ENCODE results near the gene IFFO2. TPM values are rescaled to one million over a fixed set of nuclear protein-coding genes. Genes with fewer than 3 reads are reported as not detected.

Gene IFFO2
- total and polyA plus RNA-seq, 2 donors (not counting 3 experiments of a cell fraction or from before 2014, with no cell fraction given) = 31.1 to 31.3 TPM

DNA sequence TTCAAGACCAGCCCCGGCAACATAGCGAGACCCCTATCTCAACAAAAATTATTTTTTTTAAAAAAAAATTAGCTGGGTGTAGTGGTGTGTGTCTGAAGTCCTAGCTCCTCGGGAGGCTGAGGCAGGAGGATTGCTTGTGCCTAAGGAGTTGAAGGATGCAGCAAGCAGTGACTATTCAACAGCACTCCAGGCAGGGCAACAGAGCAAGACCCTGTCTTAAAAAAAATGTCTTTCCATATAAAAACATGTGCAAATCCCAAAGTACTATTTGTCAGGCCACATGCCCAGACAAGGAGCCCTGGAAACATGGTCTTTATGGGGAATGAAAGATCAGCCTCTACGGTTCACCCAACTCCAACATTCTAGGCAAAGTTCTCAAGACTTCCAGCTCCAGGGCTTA is 13.3 kb downstream of the IFFO2 start:
- TF ChIP-seq GATA2 (IDR thresholded peaks at IDR 0.05; ENCODE audit: insufficient read depth, insufficient read length, low read depth, low read length) (no peak), EZH2 (IDR thresholded peaks at IDR 0.05; ENCODE audit: borderline replicate concordance, low read depth, low read length, severe bottlenecking) (no peak), POLR2A (IDR thresholded peaks at IDR 0.05; ENCODE audit: low read depth, low read length) (no peak), MYC (IDR thresholded peaks at IDR 0.05; ENCODE audit: low read depth, low read length) (no peak), POLR2AphosphoS5 (IDR thresholded peaks at IDR 0.05; ENCODE audit: insufficient read depth, low read depth, low read length) (no peak), JUN (IDR thresholded peaks at IDR 0.05; ENCODE audit: borderline replicate concordance, insufficient read depth, insufficient read length, low read depth) (no peak), FOS (IDR thresholded peaks at IDR 0.05; ENCODE audit: borderline replicate concordance, insufficient read depth, low read length) (no peak)
- TF ChIP-seq, protein P1, sequence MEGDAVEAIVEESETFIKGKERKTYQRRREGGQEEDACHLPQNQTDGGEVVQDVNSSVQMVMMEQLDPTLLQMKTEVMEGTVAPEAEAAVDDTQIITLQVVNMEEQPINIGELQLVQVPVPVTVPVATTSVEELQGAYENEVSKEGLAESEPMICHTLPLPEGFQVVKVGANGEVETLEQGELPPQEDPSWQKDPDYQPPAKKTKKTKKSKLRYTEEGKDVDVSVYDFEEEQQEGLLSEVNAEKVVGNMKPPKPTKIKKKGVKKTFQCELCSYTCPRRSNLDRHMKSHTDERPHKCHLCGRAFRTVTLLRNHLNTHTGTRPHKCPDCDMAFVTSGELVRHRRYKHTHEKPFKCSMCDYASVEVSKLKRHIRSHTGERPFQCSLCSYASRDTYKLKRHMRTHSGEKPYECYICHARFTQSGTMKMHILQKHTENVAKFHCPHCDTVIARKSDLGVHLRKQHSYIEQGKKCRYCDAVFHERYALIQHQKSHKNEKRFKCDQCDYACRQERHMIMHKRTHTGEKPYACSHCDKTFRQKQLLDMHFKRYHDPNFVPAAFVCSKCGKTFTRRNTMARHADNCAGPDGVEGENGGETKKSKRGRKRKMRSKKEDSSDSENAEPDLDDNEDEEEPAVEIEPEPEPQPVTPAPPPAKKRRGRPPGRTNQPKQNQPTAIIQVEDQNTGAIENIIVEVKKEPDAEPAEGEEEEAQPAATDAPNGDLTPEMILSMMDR (IDR thresholded peaks at IDR 0.05; ENCODE audit: extremely low read depth in 1 of 2, insufficient read depth in 1 of 2, low read depth in 1 of 2, low read length in 2 of 2) = no peak
- TF ChIP-seq, protein P2, sequence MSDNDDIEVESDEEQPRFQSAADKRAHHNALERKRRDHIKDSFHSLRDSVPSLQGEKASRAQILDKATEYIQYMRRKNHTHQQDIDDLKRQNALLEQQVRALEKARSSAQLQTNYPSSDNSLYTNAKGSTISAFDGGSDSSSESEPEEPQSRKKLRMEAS (IDR thresholded peaks at IDR 0.05; ENCODE audit: insufficient read depth, insufficient read length) = no peak

More for the DNA sequence above, 13.3 kb downstream of the IFFO2 start:
- Histone ChIP-seq H3K9ac (replicated peaks; ENCODE audit: extremely low read depth, insufficient read depth, low read length) (no peak overlapping the region), H3K4me2 (ENCODE audit: insufficient read depth, low read length) (no peak overlapping the region), H2AFZ (ENCODE audit: low read depth, low read length) (no peak overlapping the region), H3K9me1 (replicated peaks; ENCODE audit: control insufficient read depth, extremely low read depth, insufficient read depth, low read length) (no peaks in the 10 kb centered on the region), H3K9me3 (replicated peaks; ENCODE audit: control insufficient read depth, insufficient read depth, low read length) (no peaks in the 10 kb centered on the region), H3K4me3 (replicated peaks in 1 of 3; ENCODE audit: insufficient read depth in 1 of 3, low read depth in 1 of 3, low read length in 3 of 3) (no peak overlapping the region), H3K27ac (ENCODE audit: insufficient read depth, low read depth, low read length) (no peak overlapping the region), H3K36me3 (ENCODE audit: control insufficient read depth in 2 of 2, extremely low read depth in 1 of 2, insufficient read depth in 2 of 2, low read length in 2 of 2) (no peaks in the 10 kb centered on the region), H3K79me2 (ENCODE audit: control insufficient read depth, insufficient read depth, low read length) (peaks cover 96% of the 10 kb centered on the region), H3K4me1 (ENCODE audit: control insufficient read depth, extremely low read depth, insufficient read depth, low read length) (peaks cover 28% of the 10 kb centered on the region), H3K27me3 (ENCODE audit: control insufficient read depth in 2 of 2, insufficient read depth in 2 of 2, low read length in 2 of 2) (no peaks in the 10 kb centered on the region), H4K20me1 (replicated peaks; ENCODE audit: control insufficient read depth, extremely low read depth, insufficient read depth, low read length) (no peaks in the 10 kb centered on the region)
- intact Hi-C loops (cut with micrococcal nuclease) = no loop called here
- BruUV-seq (replicated peaks) = no TSS peak
- no peak for FAIRE-seq
- ChIA-PET POLR2A (interaction anchor here (1.0 kb wide), 1 partner anchor 40 kb away, joined by 3 read pairs; the partner anchor contains the start of gene ALDH4A1), CTCF (interaction anchor here (1.5 to 8.0 kb wide), 4 partner anchors 9 to 29 kb away, joined by 3 to 66 read pairs (median 23); partner anchors contain the start of gene IFFO2)
- DNase-seq (ENCODE audit: low read depth, low spot score) = no peak
- dilution Hi-C loops (cut with MboI; ENCODE audit: extremely low pct_ligation_motif_present, low sequenced_read_pairs) = no loop called here
